ENCODE measurements around the gene ABHD15. TPM values are rescaled to one million over a fixed set of nuclear protein-coding genes. Genes with fewer than 3 reads are reported as not detected.

Gene ABHD15
- total and polyA plus RNA-seq, 9 of the 15 experiments (the other 6 are each of a cell fraction or from before 2014, with no cell fraction given) = 0.85 to 4.2 (median 2.1) TPM

DNA sequence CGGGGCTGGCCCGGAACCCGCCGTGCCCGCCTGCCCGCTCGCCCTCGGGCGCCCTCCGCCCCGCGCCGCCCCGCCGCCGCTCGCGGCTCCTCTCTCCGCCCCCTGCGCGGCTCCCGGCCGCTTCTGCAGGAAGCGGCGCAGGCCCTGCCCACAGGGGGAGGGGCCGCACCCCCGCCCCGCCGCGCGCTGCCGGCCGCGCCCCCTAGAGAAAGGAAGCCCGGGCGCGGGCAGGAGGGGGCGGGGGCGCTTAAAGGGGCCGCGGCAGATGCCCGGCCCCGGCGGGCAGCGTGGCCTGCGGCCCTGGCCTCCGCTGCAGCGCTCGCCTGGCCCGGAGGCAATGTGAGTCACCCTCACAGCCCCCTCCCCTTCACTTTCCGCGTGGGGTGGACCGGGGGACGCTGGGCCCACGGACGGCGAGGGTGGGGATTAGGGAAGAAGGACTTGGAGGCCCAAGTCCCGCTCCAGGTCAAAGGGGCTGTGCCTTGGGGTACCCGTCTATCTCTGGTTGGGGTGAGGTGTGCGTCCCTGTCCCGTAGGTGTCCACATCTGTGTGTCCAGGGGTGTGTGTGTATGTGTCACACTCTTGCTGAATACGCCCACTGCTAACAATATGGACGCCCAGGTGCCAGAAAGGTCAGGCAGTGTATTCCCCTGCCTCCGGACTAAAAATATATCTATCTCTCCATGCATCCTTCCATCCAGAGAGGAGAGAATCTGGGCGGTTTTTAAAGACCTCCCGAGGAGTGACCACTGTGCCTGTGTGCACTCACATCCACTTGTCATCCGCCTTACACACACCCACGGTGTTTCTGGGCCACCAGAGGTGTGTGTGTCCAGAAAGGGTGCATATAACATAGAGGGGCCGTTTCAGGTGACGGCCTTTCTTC is 22.9 kb upstream of the ABHD15 start, which contains the start of gene GIT1 (continued):
- TF ChIP-seq MYC (IDR thresholded peaks at IDR 0.05; ENCODE audit: low read depth, low read length) (peak; percentile 56), MYC (CRISPR knock-in tag; IDR thresholded peaks at IDR 0.05; ENCODE audit: borderline replicate concordance, low read depth) (no peak), GABPA (tag; conservative IDR thresholded peaks at IDR 0.05; ENCODE audit: low read depth) (peak; percentile 63), KLF1 (tag; IDR thresholded peaks at IDR 0.05) (0 out of 2 replicates have a peak, but pooled peaks have one; percentile 32), RBFOX2 (IDR thresholded peaks at IDR 0.05; ENCODE audit: low read depth, low read length) (peak; percentile 59), ELF1 (tag; IDR thresholded peaks at IDR 0.05) (peak; percentile 52; the same call in 1 of the 2 replicates), TCF7L2 (IDR thresholded peaks at IDR 0.05; ENCODE audit: low read depth, low read length) (no peak), HDAC1 (IDR thresholded peaks at IDR 0.05) (peak in 1 of 2 experiments; percentile 35; a peak in 2 of 4 replicates), MAZ (CRISPR knock-in tag; conservative IDR thresholded peaks at IDR 0.05 in 1 of 2, IDR thresholded peaks at IDR 0.05 in 1 of 2) (peak; percentile 76 to 96; a peak in 3 of 4 replicates), SP2 (IDR thresholded peaks at IDR 0.05; ENCODE audit: extremely low read depth, low read depth, low read length, poor library complexity, severe bottlenecking) (no peak)
